Measurements from ENCODE around the gene FAM32A.

Gene FAM32A

DNA sequence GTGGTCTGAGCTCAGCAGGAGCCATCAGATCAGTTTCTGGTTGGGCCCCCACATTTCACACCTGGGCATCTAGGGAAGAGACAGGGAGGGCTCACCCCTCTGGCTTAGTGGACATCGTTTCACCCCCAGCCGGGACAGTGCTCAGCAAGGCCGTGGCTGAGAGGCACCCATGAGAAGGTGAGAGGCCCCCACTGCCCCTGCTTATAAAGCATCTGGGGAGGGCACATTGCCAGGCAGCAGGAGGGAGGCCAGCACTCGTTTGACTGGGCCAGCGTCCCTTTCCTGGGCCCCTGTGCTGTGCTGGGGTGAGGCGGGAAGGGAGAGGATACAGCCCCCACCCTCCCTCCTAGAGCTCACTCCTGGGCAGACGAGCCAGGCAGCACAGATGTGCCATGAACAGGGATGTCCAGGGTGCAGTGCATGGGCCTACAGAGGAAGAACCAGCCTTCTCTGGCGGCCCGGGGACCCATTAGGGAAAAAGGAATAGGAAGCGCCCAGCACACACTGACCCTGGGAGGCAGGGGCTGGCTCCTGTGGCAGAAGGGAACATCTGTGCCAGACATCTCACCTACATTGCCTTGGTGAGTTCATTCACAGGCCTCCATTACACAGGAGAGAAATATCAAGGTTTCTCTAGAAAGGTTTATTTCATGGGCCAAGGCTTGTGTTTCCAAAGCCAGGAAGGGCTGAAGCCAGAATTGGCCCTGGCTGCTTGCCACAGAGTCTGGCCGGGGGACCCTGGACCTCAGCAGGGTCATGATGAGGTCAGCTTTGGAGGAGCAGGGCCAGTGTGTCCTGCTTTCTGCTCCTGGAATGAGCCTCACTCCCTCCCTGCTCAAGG is 20.2 kb downstream of the FAM32A start:
- DNase-seq (ENCODE audit: low read depth, low spot score) = no peak
- H3K4me3 ChIP-seq (ENCODE audit: low read depth, low read length) = no peak overlapping the region
- TF ChIP-seq, protein P1, sequence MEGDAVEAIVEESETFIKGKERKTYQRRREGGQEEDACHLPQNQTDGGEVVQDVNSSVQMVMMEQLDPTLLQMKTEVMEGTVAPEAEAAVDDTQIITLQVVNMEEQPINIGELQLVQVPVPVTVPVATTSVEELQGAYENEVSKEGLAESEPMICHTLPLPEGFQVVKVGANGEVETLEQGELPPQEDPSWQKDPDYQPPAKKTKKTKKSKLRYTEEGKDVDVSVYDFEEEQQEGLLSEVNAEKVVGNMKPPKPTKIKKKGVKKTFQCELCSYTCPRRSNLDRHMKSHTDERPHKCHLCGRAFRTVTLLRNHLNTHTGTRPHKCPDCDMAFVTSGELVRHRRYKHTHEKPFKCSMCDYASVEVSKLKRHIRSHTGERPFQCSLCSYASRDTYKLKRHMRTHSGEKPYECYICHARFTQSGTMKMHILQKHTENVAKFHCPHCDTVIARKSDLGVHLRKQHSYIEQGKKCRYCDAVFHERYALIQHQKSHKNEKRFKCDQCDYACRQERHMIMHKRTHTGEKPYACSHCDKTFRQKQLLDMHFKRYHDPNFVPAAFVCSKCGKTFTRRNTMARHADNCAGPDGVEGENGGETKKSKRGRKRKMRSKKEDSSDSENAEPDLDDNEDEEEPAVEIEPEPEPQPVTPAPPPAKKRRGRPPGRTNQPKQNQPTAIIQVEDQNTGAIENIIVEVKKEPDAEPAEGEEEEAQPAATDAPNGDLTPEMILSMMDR (IDR thresholded peaks at IDR 0.05; ENCODE audit: low read depth, low read length) = no peak
- in situ Hi-C loops (cut with HindIII; ENCODE audit: low sequenced_read_pairs) = no loop called here

DNA sequence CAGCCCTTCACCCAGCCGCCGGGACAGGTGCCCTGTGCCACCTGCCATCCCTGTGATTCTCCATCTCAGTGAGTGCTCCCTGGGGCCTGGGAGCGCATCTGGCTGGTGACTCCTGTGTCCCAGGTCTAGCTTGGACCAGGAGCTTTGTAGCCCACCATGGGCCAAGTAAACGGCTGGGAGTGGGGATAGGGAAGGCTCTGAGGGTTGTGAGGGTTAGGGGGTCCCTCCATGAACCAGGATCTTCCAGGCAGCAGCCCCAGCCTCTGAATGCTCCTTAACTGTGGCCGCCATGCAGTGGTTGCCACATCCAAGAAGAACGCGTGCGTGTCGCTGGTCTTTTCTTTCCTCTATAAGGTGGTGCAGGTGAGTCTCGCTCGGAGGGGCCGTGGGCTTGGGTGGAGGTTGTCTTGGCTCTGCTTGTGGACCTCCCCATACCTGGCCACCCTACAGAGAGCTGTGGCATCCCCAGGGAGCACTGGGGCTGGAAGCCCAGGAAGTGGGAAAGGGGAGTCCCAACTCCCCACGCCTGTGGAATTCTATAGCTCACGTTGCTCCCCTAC is 20.9 kb downstream of the FAM32A start:
- TF ChIP-seq, protein P1 (IDR thresholded peaks at IDR 0.05; ENCODE audit: low read depth, low read length) = no peak
- in situ Hi-C loops (cut with HindIII; ENCODE audit: low sequenced_read_pairs) = no loop called here

DNA sequence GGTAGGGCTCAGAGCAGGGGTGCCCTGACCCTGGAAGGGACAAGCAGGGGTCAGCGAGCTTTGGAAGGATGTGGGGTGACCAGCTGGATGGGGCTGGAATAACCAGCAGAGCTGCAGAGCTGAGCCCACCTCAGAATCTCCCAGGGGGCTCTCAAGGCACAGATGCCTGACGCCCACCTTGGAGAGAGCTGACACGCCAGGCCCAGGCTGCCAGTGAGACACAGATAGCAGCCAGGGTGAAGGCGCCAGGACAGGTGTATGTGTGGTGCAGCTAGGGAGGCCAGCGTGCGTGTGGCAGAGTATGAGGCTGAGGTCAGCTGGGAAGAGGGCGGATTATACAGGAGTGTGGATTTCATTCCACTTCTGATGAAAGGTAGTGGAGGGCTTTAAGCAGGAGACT is 21.4 kb downstream of the FAM32A start:
- TF ChIP-seq, protein P1 (IDR thresholded peaks at IDR 0.05; ENCODE audit: low read depth, low read length) = no peak
- in situ Hi-C loops (cut with HindIII; ENCODE audit: low sequenced_read_pairs) = no loop called here
- DNase-seq (ENCODE audit: low read depth, low spot score) = no peak

More for the DNA sequence above, 20.9 kb downstream of the FAM32A start:
- no peak overlapping the region for H3K4me3 ChIP-seq (ENCODE audit: low read depth, low read length)
- DNase-seq (ENCODE audit: low read depth, low spot score) = no peak

DNA sequence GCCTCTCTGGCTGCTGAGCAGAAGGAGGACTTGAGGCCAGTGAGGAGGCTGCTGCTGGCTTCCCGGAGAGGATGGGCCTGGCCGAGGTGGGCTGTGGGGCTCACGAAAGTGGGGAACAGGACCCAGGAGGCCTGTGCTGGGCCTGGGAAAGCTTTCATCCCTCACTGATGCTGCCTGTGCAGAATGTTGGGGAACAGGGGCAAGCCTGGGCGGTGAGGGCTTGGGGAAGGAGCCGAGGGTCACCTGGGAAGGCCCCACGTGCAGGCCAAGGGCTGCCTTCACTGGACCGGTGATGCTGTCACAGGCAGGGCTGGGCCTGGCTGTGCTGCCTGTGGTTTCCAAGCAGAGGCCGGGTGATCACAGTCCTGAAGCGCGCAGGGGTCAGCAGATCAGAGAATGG is 21.9 kb downstream of the FAM32A start:
- no peak for DNase-seq (ENCODE audit: low read depth, low spot score)
- H3K4me3 ChIP-seq (ENCODE audit: low read depth, low read length) = no peak overlapping the region
- TF ChIP-seq, protein P1 (IDR thresholded peaks at IDR 0.05; ENCODE audit: low read depth, low read length) = no peak
- in situ Hi-C loops (cut with HindIII; ENCODE audit: low sequenced_read_pairs) = no loop called here

More for the DNA sequence above, 21.4 kb downstream of the FAM32A start:
- no peak overlapping the region for H3K4me3 ChIP-seq (ENCODE audit: low read depth, low read length)

DNA sequence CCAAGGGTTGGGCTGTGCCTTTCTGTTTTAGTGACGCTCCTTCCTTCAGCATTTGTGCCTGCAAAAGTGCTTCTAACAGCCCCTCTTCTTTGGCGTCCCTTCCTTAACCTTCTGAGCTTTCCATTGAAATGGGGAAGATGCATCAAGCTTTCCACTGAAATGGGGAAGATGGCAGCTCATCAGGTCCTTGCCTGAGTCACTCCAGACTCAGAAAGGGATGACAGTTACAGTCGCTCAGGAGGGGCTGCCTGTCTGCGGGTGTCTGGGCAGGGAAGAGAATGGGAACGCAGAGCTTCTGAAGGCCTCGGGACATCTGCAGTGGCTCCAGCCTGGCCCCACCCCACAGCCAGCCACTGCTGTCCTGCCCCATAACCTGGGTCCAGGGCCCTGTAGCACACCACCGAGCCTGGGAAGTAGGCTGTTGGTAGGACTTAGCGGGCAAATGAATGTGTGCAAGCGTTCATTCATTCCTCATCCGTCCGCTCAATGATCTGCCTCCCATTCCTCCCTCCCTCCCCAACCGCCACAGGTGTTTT is 22.3 kb downstream of the FAM32A start:
- DNase-seq (ENCODE audit: low read depth, low spot score) = no peak
- no peak overlapping the region for H3K4me3 ChIP-seq (ENCODE audit: low read depth, low read length)
- in situ Hi-C loops (cut with HindIII; ENCODE audit: low sequenced_read_pairs) = no loop called here
- TF ChIP-seq, protein P1 (IDR thresholded peaks at IDR 0.05; ENCODE audit: low read depth, low read length) = no peak

DNA sequence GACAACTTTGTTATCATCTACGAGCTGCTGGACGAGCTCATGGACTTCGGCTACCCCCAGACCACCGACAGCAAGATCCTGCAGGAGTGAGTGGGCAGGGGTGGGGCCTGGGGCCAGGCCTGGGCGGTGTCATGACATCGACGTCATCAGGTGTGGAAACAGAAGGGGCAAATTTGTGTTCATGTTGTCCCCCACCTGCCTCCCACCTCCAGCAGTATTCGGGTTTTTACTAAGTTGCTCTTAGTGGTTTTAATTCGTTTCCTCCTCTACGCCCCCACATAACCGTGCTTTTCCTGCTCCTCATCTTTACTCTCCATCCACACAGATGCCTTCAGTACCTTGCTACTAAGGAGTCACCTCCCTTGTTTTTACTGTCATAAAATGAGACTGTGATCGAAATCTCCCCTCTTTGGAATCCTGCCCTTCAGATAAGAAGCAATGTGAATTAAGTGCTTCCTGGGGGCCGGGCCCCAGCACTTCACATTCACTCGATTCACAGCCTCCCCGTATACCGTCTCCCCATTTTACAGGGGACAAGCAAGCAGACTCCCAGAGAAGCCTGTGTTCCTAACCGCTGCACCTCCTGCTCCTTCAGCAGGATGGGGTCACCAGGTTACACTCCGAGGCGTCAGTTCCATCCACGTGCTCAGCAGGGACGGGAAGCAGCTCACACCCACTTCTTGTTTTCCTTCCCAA is 23.0 kb downstream of the FAM32A start:
- no peak for DNase-seq (ENCODE audit: low read depth, low spot score)
- TF ChIP-seq, protein P1 (IDR thresholded peaks at IDR 0.05; ENCODE audit: low read depth, low read length) = no peak
- no peak overlapping the region for H3K4me3 ChIP-seq (ENCODE audit: low read depth, low read length)
- in situ Hi-C loops (cut with HindIII; ENCODE audit: low sequenced_read_pairs) = no loop called here
